WTC11 (cell line): Measurements from ENCODE around the gene NPAS3.

Experiments
- ZNF512 ChIP-seq: sonication (generic); formaldehyde crosslinking; IDR thresholded peaks from 2 replicates; pipeline ENCODE4 v1.8.1; 2022; ENCODE audit warnings: missing genetic modification reagents, borderline replicate concordance
- TF ChIP-seq, protein P1 (sequence below): fragments of 250-450 bp; sonication (Bioruptor Pico); IDR thresholded peaks from 2 replicates; pipeline ENCODE4 v1.9.0; 2021; ENCODE audit warnings: moderate library complexity, mild to moderate bottlenecking, inconsistent platforms, borderline replicate concordance

DNA sequence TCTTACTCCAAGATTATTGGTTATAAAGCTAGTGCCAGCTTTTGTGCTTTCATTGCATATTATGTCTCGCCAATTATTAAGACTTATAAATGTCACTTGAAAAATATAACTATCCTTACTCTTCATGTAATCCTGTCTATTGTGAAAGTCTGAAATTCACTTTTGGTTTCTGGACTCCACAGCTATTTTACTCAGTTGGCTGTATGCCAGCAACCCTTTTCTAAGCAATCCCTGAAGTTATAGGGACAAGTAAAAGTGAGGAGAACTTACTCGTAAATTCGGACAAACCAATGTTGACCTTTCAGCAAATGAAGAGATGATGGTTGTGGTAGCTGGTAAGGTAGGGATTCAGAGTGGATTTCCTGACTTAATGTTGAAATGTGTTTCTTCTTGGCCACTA, 196.3 kb downstream of the NPAS3 start:
- TF ChIP-seq ZNF512 (CRISPR knock-in tag): no peak
- TF ChIP-seq, protein P1, sequence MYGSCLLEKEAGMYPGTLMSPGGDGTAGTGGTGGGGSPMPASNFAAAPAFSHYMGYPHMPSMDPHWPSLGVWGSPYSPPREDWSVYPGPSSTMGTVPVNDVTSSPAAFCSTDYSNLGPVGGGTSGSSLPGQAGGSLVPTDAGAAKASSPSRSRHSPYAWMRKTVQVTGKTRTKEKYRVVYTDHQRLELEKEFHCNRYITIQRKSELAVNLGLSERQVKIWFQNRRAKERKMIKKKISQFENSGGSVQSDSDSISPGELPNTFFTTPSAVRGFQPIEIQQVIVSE (CRISPR knock-in tag): no peak
